Measurements from ENCODE around the gene SDHAF2. TPM values are rescaled to one million over a fixed set of nuclear protein-coding genes. Genes with fewer than 3 reads are reported as not detected.

SDHAF2 gene
- polyA plus RNA-seq, 1 of the 3 experiments (the other 2 are of a cell fraction) = 81.7 TPM

GRCh38 chr11:61494381-61494961 lies 64.5 kb downstream of the SDHAF2 start:
- Histone ChIP-seq H3K36me3 (replicated peaks in 1 of 2; ENCODE audit: control insufficient read depth in 1 of 2, insufficient read depth in 2 of 2, low read length in 1 of 2) (no peaks in the 10 kb centered on the region), H2AFZ (ENCODE audit: low read depth) (no peak overlapping the region), H3K9me3 (no peaks in the 10 kb centered on the region), H3K4me2 (no peak overlapping the region), H3K9me2 (no peaks in the 10 kb centered on the region), H3K79me2 (ENCODE audit: insufficient read depth) (no peaks in the 10 kb centered on the region), H3K4me1 (ENCODE audit: control insufficient read depth in 1 of 2, insufficient read depth in 2 of 2, low read depth in 1 of 2, low read length in 1 of 2) (peaks cover 6 to 28% of the 10 kb centered on the region in 2 experiments; a peak in 1 of 4 replicates), H3K4me3 (ENCODE audit: low read depth in 2 of 2, low read length in 1 of 2) (no peak overlapping the region), H3K27ac (ENCODE audit: low read depth in 2 of 2, low read length in 1 of 2) (no peak overlapping the region; a peak in 1 of 4 replicates), H3K9ac (no peak overlapping the region), H3K27me3 (ENCODE audit: insufficient read depth) (no peaks in the 10 kb centered on the region), H3F3A (replicated peaks; ENCODE audit: insufficient read depth) (no peaks in the 10 kb centered on the region), H4K20me1 (ENCODE audit: insufficient read depth) (no peaks in the 10 kb centered on the region)
- no peak for DNase-seq
- 73% methylated on average over 9 of the region's 9 CpGs for WGBS (ENCODE audit: low lambda C conversion rate)
- POLR2A ChIA-PET = interaction anchor here (0.8 kb wide), 1 partner anchor 14 kb away, joined by 5 read pairs; the partner anchor contains the start of gene LRRC10B
- CTCF ChIA-PET = interaction anchor here (1.5 to 3.6 kb wide), 4 partner anchors 17 to 133 kb away, joined by 3 to 16 read pairs (median 5); no protein-coding TSS in a partner anchor
- TF ChIP-seq ELF1 (IDR thresholded peaks at IDR 0.05) (no peak), MXI1 (IDR thresholded peaks at IDR 0.05; ENCODE audit: low read depth, low read length) (no peak), CHD2 (IDR thresholded peaks at IDR 0.05; ENCODE audit: low read length, partially characterized antibody) (no peak), JUND (IDR thresholded peaks at IDR 0.05) (no peak), USF2 (IDR thresholded peaks at IDR 0.05; ENCODE audit: borderline replicate concordance, low read depth, low read length) (no peak), USF1 (IDR thresholded peaks at IDR 0.05; ENCODE audit: borderline replicate concordance, low read depth) (no peak), RAD21 (IDR thresholded peaks at IDR 0.05; ENCODE audit: low read length) (no peak), NRF1 (IDR thresholded peaks at IDR 0.05; ENCODE audit: low read depth, low read length) (no peak), SMC3 (IDR thresholded peaks at IDR 0.05; ENCODE audit: low read depth, low read length) (no peak), ZBTB33 (IDR thresholded peaks at IDR 0.05; ENCODE audit: borderline replicate concordance, low read depth) (no peak), EZH2phosphoT487 (IDR thresholded peaks at IDR 0.05; ENCODE audit: borderline replicate concordance, low read depth) (no peak), FOSL2 (IDR thresholded peaks at IDR 0.05; ENCODE audit: borderline replicate concordance, low read depth) (no peak), GABPA (IDR thresholded peaks at IDR 0.05; ENCODE audit: low read depth) (no peak)
